ENCODE measurements around the gene CAPN2.
"Not testable (repeated sequence)": the region's sequence is repeated elsewhere in the genome, so short reads cannot be mapped to it uniquely, and the experiment has no call there.

The CAPN2 gene

GRCh38 chr1:223731133-223731770 is 18.9 kb downstream of the CAPN2 start:
- peak; percentile 68 for ATAC-seq
- TF ChIP-seq CSRNP3 (CRISPR knock-in tag; IDR thresholded peaks at IDR 0.05) = no peak
- no peak for TF ChIP-seq SNAI2 (CRISPR knock-in tag; IDR thresholded peaks at IDR 0.05)
- TF ChIP-seq ZNF8 (CRISPR knock-in tag; IDR thresholded peaks at IDR 0.05) = no peak
- TF ChIP-seq ESRRG (CRISPR knock-in tag; IDR thresholded peaks at IDR 0.05) = no peak
- TF ChIP-seq, protein P1, sequence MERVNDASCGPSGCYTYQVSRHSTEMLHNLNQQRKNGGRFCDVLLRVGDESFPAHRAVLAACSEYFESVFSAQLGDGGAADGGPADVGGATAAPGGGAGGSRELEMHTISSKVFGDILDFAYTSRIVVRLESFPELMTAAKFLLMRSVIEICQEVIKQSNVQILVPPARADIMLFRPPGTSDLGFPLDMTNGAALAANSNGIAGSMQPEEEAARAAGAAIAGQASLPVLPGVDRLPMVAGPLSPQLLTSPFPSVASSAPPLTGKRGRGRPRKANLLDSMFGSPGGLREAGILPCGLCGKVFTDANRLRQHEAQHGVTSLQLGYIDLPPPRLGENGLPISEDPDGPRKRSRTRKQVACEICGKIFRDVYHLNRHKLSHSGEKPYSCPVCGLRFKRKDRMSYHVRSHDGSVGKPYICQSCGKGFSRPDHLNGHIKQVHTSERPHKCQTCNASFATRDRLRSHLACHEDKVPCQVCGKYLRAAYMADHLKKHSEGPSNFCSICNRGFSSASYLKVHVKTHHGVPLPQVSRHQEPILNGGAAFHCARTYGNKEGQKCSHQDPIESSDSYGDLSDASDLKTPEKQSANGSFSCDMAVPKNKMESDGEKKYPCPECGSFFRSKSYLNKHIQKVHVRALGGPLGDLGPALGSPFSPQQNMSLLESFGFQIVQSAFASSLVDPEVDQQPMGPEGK (CRISPR knock-in tag; IDR thresholded peaks at IDR 0.05; ENCODE audit: borderline replicate concordance) = no peak
- no peak for TF ChIP-seq OSR1 (CRISPR knock-in tag; IDR thresholded peaks at IDR 0.05)
- no peak for TF ChIP-seq PPARA (CRISPR knock-in tag; IDR thresholded peaks at IDR 0.05; ENCODE audit: borderline replicate concordance)
- no peak for TF ChIP-seq ZC3H10 (CRISPR knock-in tag; IDR thresholded peaks at IDR 0.05)
- TF ChIP-seq GLIS3 (CRISPR knock-in tag; IDR thresholded peaks at IDR 0.05) = no peak
- no peak for TF ChIP-seq ZNF565 (CRISPR knock-in tag; conservative IDR thresholded peaks at IDR 0.05; ENCODE audit: low read depth)
- TF ChIP-seq POU6F1 (CRISPR knock-in tag; IDR thresholded peaks at IDR 0.05; ENCODE audit: borderline replicate concordance, low read depth) = no peak

DNA sequence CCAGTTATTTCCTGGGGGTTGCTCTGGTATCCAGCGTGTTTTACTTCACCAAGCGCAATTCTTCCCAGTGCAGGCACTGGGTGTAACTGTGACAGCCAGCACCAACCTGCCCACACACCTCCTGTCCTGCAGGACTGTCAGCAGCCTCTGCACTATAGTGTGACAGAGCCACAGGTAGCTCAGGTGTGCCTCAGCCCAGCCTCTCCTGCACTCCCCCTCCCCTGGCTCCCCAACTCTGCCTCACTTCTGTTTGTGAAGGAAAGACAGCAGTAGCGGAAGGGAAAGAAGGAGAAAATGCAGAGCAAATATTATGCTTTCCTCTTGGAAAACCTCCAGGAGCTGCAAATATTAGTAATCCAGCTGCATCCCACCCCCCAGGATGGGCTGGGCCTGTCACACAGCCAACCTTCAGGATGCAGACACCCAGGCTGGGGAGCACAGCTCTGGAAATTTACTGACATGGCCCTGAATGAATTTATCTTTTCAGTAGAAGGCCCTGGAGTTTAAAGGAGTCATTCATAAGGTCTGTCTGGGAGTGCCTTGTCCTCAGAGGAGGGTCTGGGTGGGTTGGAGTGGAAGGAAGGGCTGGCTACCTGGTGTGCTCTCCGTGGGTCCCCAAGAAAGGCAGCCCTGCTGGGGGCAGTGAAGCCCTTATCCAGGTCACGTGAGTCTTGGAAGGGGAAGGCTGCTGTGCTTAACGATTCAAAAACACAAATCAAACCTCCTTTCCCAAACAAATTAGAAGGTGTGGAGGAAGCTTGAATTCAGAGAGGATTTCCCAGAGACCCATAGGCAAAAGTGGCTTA is 20.9 kb downstream of the CAPN2 start:
- ATAC-seq = peak; percentile 1; the same call in 1 of the 3 replicates
- TF ChIP-seq ZFP3 (CRISPR knock-in tag; IDR thresholded peaks at IDR 0.05) = no peak

- no peak for ATAC-seq
- TF ChIP-seq ARNTL (CRISPR knock-in tag; IDR thresholded peaks at IDR 0.05; ENCODE audit: borderline replicate concordance, low read depth) (no peak), BACH2 (CRISPR knock-in tag; IDR thresholded peaks at IDR 0.05; ENCODE audit: borderline replicate concordance) (no peak), TSHZ2 (CRISPR knock-in tag; IDR thresholded peaks at IDR 0.05) (no peak), ZNF565 (CRISPR knock-in tag; conservative IDR thresholded peaks at IDR 0.05; ENCODE audit: low read depth) (no peak), CSRNP3 (CRISPR knock-in tag; IDR thresholded peaks at IDR 0.05) (no peak), CSDC2 (CRISPR knock-in tag; IDR thresholded peaks at IDR 0.05) (no peak), OSR1 (CRISPR knock-in tag; IDR thresholded peaks at IDR 0.05) (no peak), CREB5 (CRISPR knock-in tag; IDR thresholded peaks at IDR 0.05; ENCODE audit: low read depth) (no peak), ISL1 (CRISPR knock-in tag; IDR thresholded peaks at IDR 0.05) (no peak), ESRRG (CRISPR knock-in tag; IDR thresholded peaks at IDR 0.05) (no peak)
Observed at GRCh38 chr1:223733898-223734852, 21.8 kb downstream of the CAPN2 start.

DNA sequence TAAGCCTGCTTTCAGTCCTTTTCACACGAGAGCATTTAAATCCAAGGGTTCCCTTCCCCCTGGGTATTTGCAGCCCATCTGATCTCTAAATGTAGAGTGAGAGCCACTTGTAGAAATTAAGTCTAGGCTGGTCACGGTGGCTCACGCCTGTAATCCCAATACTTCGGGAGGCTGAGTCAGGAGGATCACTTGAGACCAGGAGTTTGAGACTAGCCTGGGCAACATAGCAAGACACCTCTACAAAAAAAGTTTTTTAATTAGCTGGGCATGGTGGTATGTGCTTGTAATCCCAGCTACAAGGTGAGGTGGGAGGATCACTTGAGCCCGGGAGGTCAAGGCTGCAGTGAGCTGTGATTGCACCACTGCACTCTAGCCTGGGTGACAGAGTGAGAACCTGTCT is 24.3 kb downstream of the CAPN2 start:
- ATAC-seq = not testable (repeated sequence)

Data from SK-N-SH treated with all-trans-retinoic acid at 6 μM for 48 hours (cell line).